Activated T-cell treated with anti-CD3 and anti-CD28 coated beads, Interleukin-2, amount 50 U/mL, for 24 hours (primary cell): ENCODE measurements around the gene DOK1.

Source experiments
- DNase-seq: peaks from one replicate; pipeline ENCODE4 v3.0.0-alpha.2; 2020
- H3K27ac Mint-ChIP-seq: 2 replicates; pipeline ENCODE4 v1.8.0; 2020; ENCODE audit warnings: mild to moderate bottlenecking, mixed read lengths
- H3K27me3 Mint-ChIP-seq: 2 replicates; pipeline ENCODE4 v1.8.0; 2020; ENCODE audit warnings: mixed read lengths
- H3K36me3 Mint-ChIP-seq: 2 replicates; pipeline ENCODE4 v1.8.0; 2020; ENCODE audit warnings: low read depth, mixed read lengths
- H3K4me1 Mint-ChIP-seq: 2 replicates; pipeline ENCODE4 v1.8.0; 2020; ENCODE audit warnings: low read depth, mixed read lengths
- H3K4me3 Mint-ChIP-seq: 2 replicates; pipeline ENCODE4 v1.8.0; 2020; ENCODE audit warnings: mild to moderate bottlenecking, moderate library complexity, mixed read lengths
- H3K9me3 Mint-ChIP-seq: 2 replicates; pipeline ENCODE4 v1.8.0; 2020; ENCODE audit warnings: mixed read lengths

Gene DOK1

GRCh38 chr2:74553892-74554819 lies at the start of gene DOK1, which contains the start of gene LOXL3:
TSS of gene DOK1 (plus strand) at chr2:74554720. CDS start at chr2:74554755, 35 bp downstream.
TSS of gene LOXL3 (minus strand) at chr2:74553942. CDS start at chr2:74552634, 1,308 bp downstream.
- DNase-seq, result peak; percentile 93
- Mint-ChIP-seq H3K27ac (peak within 1 kb of the TSS; percentile 92), H3K27me3 (peaks cover 28% of the 10 kb centered on the region), H3K36me3 (peaks cover 26% of the 10 kb centered on the region), H3K4me1 (peaks cover 17% of the 10 kb centered on the region), H3K4me3 (peak within 1 kb of the TSS; percentile 92), H3K9me3 (no peaks in the 10 kb centered on the region)

DNA sequence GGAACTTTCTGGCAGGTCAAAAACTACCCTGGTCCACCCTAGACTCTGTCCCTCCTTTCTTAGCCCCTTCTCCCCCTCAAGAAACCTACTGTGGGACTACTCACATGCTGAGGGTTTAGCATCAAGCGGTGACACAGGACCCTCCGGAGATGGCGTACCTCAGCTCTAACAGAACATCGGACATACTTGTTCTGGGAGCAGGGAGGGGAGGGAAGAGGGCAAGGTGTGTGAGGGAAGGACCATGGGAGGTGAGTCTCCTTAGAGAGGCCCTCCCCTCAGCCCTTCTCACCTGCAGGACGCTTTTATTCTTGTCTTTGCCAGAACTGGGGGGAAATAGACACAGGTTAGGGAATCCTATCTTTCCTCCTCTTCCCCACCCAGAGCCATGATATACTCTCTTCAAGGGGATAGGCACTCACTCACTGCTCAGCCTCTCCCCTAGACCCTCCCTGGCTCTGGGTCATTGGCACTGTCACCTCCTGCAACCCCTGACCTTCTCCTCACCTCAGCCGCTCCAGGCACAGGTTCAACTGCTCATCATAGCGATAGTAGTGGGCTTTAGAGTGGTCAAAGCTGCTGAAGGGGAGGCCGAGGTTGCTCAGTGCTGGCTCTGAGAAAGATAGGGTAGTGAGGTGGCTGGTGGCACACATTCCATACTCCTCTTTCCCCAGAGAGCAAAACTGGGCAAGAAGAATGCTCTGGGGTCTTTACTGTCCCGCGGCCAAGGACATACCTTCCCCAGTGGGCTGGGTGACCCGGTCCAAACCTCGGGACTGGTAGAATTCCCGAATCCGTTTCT lies 48.9 kb upstream of the DOK1 start:
- DNase-seq, result no peak
- no peaks in the 10 kb centered on the region for H3K9me3 Mint-ChIP-seq
- peaks cover 58% of the 10 kb centered on the region for H3K27me3 Mint-ChIP-seq
- peak overlapping the region; percentile 93 for H3K4me3 Mint-ChIP-seq
- H3K27ac Mint-ChIP-seq, result no peak overlapping the region
- peaks cover 62% of the 10 kb centered on the region for H3K4me1 Mint-ChIP-seq
- peaks cover 35% of the 10 kb centered on the region for H3K36me3 Mint-ChIP-seq

DNA sequence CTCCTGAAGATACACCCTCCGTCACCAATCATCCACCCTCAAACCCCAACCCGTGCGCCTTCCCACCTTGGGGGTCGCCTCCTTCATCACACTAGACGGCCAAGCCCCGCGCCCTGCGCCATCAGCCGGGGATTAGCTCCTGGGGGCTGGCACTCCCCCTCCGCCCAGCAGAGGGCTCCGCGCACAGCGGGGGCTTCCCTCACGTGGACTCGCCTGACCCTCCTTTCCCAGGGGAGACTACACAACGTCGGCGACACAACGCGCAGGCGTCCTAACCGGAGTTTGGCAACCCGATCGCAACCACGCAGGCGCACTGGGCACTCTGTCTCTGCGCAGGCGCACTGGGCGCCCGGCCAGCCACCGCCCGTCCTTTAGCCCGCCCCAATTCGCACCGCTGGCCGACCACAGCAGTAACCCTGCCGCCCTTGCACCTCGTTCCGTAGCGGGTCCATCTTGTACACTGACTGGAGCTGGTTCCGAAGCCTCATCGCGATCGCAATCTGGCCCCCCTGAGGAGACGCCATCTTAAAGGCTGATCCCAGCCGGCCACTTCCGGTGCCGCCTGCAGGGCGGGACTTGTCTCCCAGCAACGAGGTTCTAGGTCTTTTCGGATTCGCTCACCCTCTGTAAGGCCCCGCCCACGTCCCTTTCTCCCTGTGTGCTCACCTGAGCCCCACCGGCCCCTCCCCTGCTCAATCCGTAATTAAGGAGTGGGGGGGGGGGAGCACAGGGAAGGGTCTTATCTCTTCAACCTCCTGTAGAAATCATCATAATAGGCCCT lies 47.2 kb upstream of the DOK1 start, which contains the start of gene PCGF1:
Gene PCGF1, minus strand, starts transcription at position 551 of the 781 bp plus-strand sequence. Its CDS starts 27 bp downstream, at position 524.
- Mint-ChIP-seq H3K27ac (peak within 1 kb of the TSS; percentile 99), H3K4me3 (peak within 1 kb of the TSS; percentile 93), H3K36me3 (peaks cover 35% of the 10 kb centered on the region), H3K4me1 (peaks cover 60% of the 10 kb centered on the region), H3K9me3 (no peaks in the 10 kb centered on the region), H3K27me3 (peaks cover 55% of the 10 kb centered on the region)
- DNase-seq, result peak; percentile 99

DNA sequence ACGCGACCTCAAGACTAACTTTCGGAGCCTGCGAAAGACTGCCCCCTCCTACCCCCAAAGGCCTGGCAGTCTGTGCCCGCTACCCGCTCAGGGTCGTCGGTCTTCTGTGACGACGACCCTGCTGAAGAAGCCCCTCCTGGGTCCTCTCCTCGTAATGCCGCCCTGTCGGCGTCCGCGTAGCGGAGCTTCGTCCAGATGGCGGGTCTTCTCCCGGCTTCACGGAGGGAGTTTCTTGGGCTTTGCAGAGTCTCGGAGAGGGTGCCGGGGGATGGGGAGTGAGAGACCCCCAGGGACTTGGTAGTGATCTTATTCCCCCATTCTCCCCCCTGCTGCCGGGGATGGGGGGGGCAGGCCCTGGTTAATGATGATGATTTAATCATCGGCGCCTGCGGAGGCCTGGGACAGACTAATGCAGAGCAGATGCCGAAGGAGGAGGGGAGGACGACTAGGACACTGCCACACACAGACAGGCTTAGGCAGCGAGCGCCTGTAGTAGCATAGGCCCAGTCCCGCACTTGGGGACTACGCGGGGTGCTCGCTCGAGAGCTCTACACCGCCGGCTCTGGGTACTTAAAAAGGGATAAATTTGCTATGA lies 46.5 kb upstream of the DOK1 start:
- peak overlapping the region; percentile 99 for H3K27ac Mint-ChIP-seq
- H3K4me1 Mint-ChIP-seq, result peaks cover 53% of the 10 kb centered on the region
- no peaks in the 10 kb centered on the region for H3K9me3 Mint-ChIP-seq
- peaks cover 35% of the 10 kb centered on the region for H3K36me3 Mint-ChIP-seq
- no peak for DNase-seq
- peak overlapping the region; percentile 93 for H3K4me3 Mint-ChIP-seq
- H3K27me3 Mint-ChIP-seq, result peaks cover 55% of the 10 kb centered on the region

DNA sequence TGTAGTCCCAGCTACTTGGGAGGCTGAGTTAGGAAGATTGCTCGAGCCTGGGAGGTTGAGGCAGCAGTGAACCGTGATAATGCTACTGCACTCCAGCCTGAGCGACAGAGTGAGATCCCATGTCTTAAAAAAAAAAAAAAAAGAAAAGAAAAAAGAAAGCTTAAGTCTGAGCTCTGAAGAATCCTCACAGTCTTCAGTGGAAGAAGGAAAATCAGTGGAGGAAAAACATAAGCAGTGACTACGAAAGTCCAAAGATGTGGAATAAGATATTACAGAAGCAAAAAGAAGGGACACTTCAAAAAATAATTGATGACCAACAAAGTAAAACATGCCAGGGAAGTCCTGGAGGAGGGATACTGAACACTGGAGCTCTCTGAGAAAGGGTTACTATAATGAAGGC lies 44.2 kb upstream of the DOK1 start:
- Mint-ChIP-seq H3K4me3 (no peak overlapping the region), H3K36me3 (peaks cover 23% of the 10 kb centered on the region), H3K9me3 (no peaks in the 10 kb centered on the region), H3K4me1 (peaks cover 45% of the 10 kb centered on the region), H3K27me3 (peaks cover 46% of the 10 kb centered on the region), H3K27ac (no peak overlapping the region)
- DNase-seq, result no peak

GRCh38 chr2:74511104-74511989 lies 43.2 kb upstream of the DOK1 start:
- Mint-ChIP-seq H3K27me3 (peaks cover 51% of the 10 kb centered on the region), H3K36me3 (peaks cover 14% of the 10 kb centered on the region), H3K4me1 (peaks cover 44% of the 10 kb centered on the region), H3K9me3 (no peaks in the 10 kb centered on the region), H3K4me3 (no peak overlapping the region), H3K27ac (no peak overlapping the region)
- no peak for DNase-seq

- Mint-ChIP-seq H3K4me1 (peaks cover 37% of the 10 kb centered on the region), H3K9me3 (no peaks in the 10 kb centered on the region), H3K27me3 (peaks cover 63% of the 10 kb centered on the region), H3K27ac (no peak overlapping the region), H3K4me3 (no peak overlapping the region), H3K36me3 (no peaks in the 10 kb centered on the region)
- no peak for DNase-seq
These were observed 41.5 kb upstream of the DOK1 start for GRCh38 chr2:74512744-74513604.

- DNase-seq, result peak; percentile 64
- H3K27me3 Mint-ChIP-seq, result peaks cover 71% of the 10 kb centered on the region
- H3K4me1 Mint-ChIP-seq, result peaks cover 29% of the 10 kb centered on the region
- H3K27ac Mint-ChIP-seq, result no peak overlapping the region
- H3K4me3 Mint-ChIP-seq, result peak overlapping the region; percentile 33
- H3K36me3 Mint-ChIP-seq, result no peaks in the 10 kb centered on the region
- no peaks in the 10 kb centered on the region for H3K9me3 Mint-ChIP-seq
These were observed 40.7 kb upstream of the DOK1 start for GRCh38 chr2:74513605-74514367.

- Mint-ChIP-seq H3K27ac (peak within 1 kb of the TSS; percentile 14), H3K9me3 (no peaks in the 10 kb centered on the region), H3K27me3 (peaks cover 79% of the 10 kb centered on the region), H3K36me3 (no peaks in the 10 kb centered on the region), H3K4me3 (peak within 1 kb of the TSS; percentile 55), H3K4me1 (peaks cover 29% of the 10 kb centered on the region)
- DNase-seq, result no peak
These were observed 39.9 kb upstream of the DOK1 start, which contains the start of gene TLX2 for GRCh38 chr2:74514368-74515270. TSS of gene TLX2 (plus strand) at chr2:74514450. CDS start at chr2:74514807, 357 bp downstream.

DNA sequence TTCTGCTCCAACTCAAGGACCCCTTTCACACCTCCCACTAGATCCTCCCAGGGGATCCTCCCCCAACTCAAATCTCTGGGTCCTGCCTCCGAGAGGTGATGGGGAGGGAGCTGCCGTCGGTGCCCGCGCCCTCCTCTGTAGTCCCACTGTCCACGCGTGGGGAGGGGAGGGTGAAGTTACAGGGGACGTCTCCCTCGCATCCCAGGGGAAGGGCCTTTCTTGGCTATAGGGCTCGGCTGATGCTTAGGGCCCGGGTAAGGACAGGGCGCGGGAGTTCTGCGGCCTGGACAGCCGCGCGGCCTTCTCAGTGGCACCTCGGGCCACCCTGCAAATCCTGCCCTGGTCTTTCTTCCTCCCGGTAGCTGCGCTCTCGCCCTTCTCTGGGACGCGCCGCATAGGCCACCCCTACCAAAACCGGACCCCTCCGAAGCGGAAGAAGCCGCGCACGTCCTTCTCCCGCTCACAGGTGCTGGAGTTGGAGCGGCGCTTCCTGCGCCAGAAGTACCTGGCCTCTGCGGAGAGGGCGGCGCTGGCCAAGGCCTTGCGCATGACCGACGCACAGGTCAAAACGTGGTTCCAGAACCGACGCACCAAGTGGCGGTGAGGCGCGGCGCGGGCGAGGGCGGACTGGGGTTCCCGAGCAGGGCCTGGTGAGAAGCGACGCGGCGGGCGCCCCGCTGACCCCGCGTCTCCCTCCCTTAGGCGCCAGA lies 39.1 kb upstream of the DOK1 start:
- H3K36me3 Mint-ChIP-seq, result no peaks in the 10 kb centered on the region
- peak overlapping the region; percentile 14 for H3K27ac Mint-ChIP-seq
- H3K4me3 Mint-ChIP-seq, result peak overlapping the region; percentile 55
- H3K27me3 Mint-ChIP-seq, result peaks cover 87% of the 10 kb centered on the region
- H3K9me3 Mint-ChIP-seq, result no peaks in the 10 kb centered on the region
- DNase-seq, result no peak
- peaks cover 29% of the 10 kb centered on the region for H3K4me1 Mint-ChIP-seq
